ENCODE results near the gene KLHDC7B. TPM values are rescaled to one million over a fixed set of nuclear protein-coding genes. Genes with fewer than 3 reads are reported as not detected.
A peak's percentile ranks its signal among the peaks of the same experiment; 100 is the strongest.

The KLHDC7B gene
- total RNA-seq, 1 experiment from 2014 or later = 1.8 TPM

GRCh38 chr22:50597097-50597496, 51.4 kb downstream of the KLHDC7B start:
- no TSS peak for BruUV-seq (replicated peaks)
- Histone ChIP-seq H3K27ac (ENCODE audit: low read length) (no peak overlapping the region), H3K4me3 (ENCODE audit: low read depth in 2 of 2, low read length in 2 of 2) (no peak overlapping the region), H3K27me3 (ENCODE audit: control insufficient read depth, insufficient read depth, low read length) (no peaks in the 10 kb centered on the region), H3K9me3 (ENCODE audit: control insufficient read depth, insufficient read depth, low read depth, low read length) (no peaks in the 10 kb centered on the region), H3K4me1 (ENCODE audit: control insufficient read depth, insufficient read depth, low read length) (peaks cover 3% of the 10 kb centered on the region; the same call in 1 of the 2 replicates), H3K36me3 (ENCODE audit: control insufficient read depth, insufficient read depth, low read length) (no peaks in the 10 kb centered on the region)
- ChIA-PET POLR2A (no interaction called here), CTCF (no interaction called here)
- no peak for DNase-seq (ENCODE audit: low read depth, low spot score)
- TF ChIP-seq SIN3A (IDR thresholded peaks at IDR 0.05; ENCODE audit: borderline replicate concordance, insufficient read depth, low read depth, low read length) (no peak), CTCF (IDR thresholded peaks at IDR 0.05) (no peak), POLR2AphosphoS5 (IDR thresholded peaks at IDR 0.05; ENCODE audit: low read depth, low read length) (no peak), TCF7L2 (IDR thresholded peaks at IDR 0.05; ENCODE audit: low read depth, low read length) (no peak), REST (IDR thresholded peaks at IDR 0.05; ENCODE audit: insufficient read depth in 1 of 2, low read depth in 2 of 2, low read length in 1 of 2) (no peak)
- in situ Hi-C loops (cut with HindIII; ENCODE audit: low pct_unique_long_range_greater_than_20kb, low sequenced_read_pairs) = no loop called here
- intact Hi-C loops (cut with micrococcal nuclease; ENCODE audit: unreplicated experiment) = no loop called here
- no peak for ATAC-seq

- intact Hi-C loops (cut with micrococcal nuclease; ENCODE audit: unreplicated experiment) = no loop called here
- TF ChIP-seq SIN3A (IDR thresholded peaks at IDR 0.05; ENCODE audit: borderline replicate concordance, insufficient read depth, low read depth, low read length) (peak; percentile 99), TCF7L2 (IDR thresholded peaks at IDR 0.05; ENCODE audit: low read depth, low read length) (no peak), REST (IDR thresholded peaks at IDR 0.05; ENCODE audit: insufficient read depth in 1 of 2, low read depth in 2 of 2, low read length in 1 of 2) (peak; percentile 98), CTCF (IDR thresholded peaks at IDR 0.05) (no peak), POLR2AphosphoS5 (IDR thresholded peaks at IDR 0.05; ENCODE audit: low read depth, low read length) (no peak)
- BruUV-seq (replicated peaks) = no TSS peak
- peak overlapping the region; percentile 40 to 55 for H3K4me3 ChIP-seq (ENCODE audit: low read depth in 2 of 2, low read length in 2 of 2)
- no peaks in the 10 kb centered on the region for H3K27me3 ChIP-seq (ENCODE audit: control insufficient read depth, insufficient read depth, low read length)
- in situ Hi-C loops (cut with HindIII; ENCODE audit: low pct_unique_long_range_greater_than_20kb, low sequenced_read_pairs) = no loop called here
- peak; percentile 79 for ATAC-seq
- no peak for DNase-seq (ENCODE audit: low read depth, low spot score)
- H3K36me3 ChIP-seq (ENCODE audit: control insufficient read depth, insufficient read depth, low read length) = no peaks in the 10 kb centered on the region
- ChIA-PET CTCF (no interaction called here), POLR2A (no interaction called here)
- no peak overlapping the region for H3K27ac ChIP-seq (ENCODE audit: low read length)
- peaks cover 3% of the 10 kb centered on the region; the same call in 1 of the 2 replicates for H3K4me1 ChIP-seq (ENCODE audit: control insufficient read depth, insufficient read depth, low read length)
- no peaks in the 10 kb centered on the region for H3K9me3 ChIP-seq (ENCODE audit: control insufficient read depth, insufficient read depth, low read depth, low read length)
Observed at GRCh38 chr22:50599816-50600455, 54.2 kb downstream of the KLHDC7B start.

Data from Panc1 (cell line).